Peyer's patch (tissue), 4 donors: Measurements from ENCODE around the gene CACTIN. TPM values are rescaled to one million over a fixed set of nuclear protein-coding genes. Genes with fewer than 3 reads are reported as not detected.

Experiments used
- DNase-seq, 3 donors: peaks; one replicate each; pipeline ENCODE4 v3.0.0-alpha.2; 2017 to 2019
- H3K27ac ChIP-seq, 4 donors: fragments of 200-600 bp; sonication (generic); one replicate each; pipeline ENCODE4 v1.5.1; 2016 to 2019
- H3K27me3 ChIP-seq, 2 donors: fragments of 200-600 bp; sonication (generic); one replicate each; pipeline ENCODE4 v1.5.1; 2019
- H3K36me3 ChIP-seq, 3 donors: fragments of 200-600 bp; sonication (generic); one replicate each; pipeline ENCODE4 v1.5.1; 2016 to 2019
- H3K4me1 ChIP-seq, 4 donors: fragments of 200-600 bp; sonication (generic); one replicate each; pipeline ENCODE4 v1.5.1; 2016 to 2019
- H3K4me3 ChIP-seq, 4 donors: fragments of 200-600 bp; sonication (generic); 1 replicate in 3 of 4; 2 replicates in 1 of 4; pipeline ENCODE4 v1.5.1; 2016 to 2019; ENCODE audit warnings: mild to moderate bottlenecking in 1 of 4
- H3K9me3 ChIP-seq, 4 donors: fragments of 200-600 bp; sonication (generic); one replicate each; pipeline ENCODE4 v1.5.1; 2016 to 2019; ENCODE audit warnings: mild to moderate bottlenecking in 1 of 4
- POLR2A ChIP-seq, 2 donors: fragments of 450-650 bp; IDR thresholded peaks; one replicate each; pipeline ENCODE4 v1.5.1; 2017; ENCODE audit warnings: antibody characterized with exemption in 2 of 2, mild to moderate bottlenecking in 2 of 2, moderate library complexity in 2 of 2
- total RNA-seq, 4 donors: library from RNA; depleted of rRNA; stranded (reverse); fragments of >200 nt; gene quantifications; one replicate each; pipeline ENCODE4 v1.1.0, GENCODE V29; 2016
- TF ChIP-seq, protein P1 (sequence below), 6 experiments: fragments of 450-650 bp in 4 of 6; fragments of 200-600 bp in 2 of 6; sonication (generic) in 1 of 6; IDR thresholded peaks; one replicate each; pipeline ENCODE4 v1.5.1; 2017 to 2019; ENCODE audit warnings: antibody characterized with exemption in 6 of 6, mild to moderate bottlenecking in 3 of 6, moderate library complexity in 1 of 6

CACTIN gene
- total RNA-seq, 4 donors from 2014 or later, result 21.2 to 60.2 (median 33.3) TPM

DNA sequence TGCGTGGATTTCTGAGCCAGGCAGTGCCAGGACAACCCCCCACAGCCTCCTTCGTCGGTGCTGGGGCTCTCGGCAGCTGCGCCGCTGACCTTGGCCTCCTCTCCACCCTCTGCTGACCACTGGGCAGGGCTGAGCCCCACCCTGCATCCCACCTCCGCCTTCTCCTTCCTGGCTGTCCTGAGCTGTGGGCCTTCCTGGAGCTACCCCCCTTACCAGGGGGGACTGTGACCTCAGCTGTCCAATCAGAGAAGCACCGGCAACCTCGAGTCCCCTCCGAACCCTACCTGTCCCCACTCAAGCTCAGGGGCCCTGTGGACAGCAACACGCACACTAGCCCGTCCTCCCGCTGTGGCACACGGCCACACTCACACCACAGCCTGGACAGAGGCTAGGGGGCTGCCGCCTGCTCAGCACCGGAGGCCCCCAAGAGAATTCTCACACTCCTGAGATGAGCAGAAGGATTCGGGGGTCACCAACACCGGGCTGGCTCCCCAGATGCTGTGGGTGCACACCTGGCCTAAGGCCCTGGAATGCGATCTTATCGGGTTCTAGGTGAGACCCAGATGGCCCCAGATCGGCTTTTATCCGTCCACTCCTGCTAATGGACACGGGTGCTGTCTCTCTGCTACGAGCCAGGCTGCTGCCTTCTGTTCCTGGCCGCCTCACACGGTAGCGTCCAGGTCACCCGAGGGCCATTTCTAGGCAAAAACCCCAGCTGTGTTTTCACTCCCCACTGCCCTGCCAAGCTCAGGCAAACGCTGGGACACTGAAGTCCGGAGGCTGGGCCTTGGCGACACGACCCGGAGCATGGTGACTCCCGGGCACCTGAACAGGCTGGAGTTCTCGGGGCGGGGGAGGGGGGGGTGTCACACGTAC, 32.5 kb upstream of the CACTIN start:
- Histone ChIP-seq H3K36me3 (peaks cover 0 to 80% (median 0%) of the 10 kb centered on the region in 3 donors), H3K27me3 (no peaks in the 10 kb centered on the region)
- TF ChIP-seq, protein P1, sequence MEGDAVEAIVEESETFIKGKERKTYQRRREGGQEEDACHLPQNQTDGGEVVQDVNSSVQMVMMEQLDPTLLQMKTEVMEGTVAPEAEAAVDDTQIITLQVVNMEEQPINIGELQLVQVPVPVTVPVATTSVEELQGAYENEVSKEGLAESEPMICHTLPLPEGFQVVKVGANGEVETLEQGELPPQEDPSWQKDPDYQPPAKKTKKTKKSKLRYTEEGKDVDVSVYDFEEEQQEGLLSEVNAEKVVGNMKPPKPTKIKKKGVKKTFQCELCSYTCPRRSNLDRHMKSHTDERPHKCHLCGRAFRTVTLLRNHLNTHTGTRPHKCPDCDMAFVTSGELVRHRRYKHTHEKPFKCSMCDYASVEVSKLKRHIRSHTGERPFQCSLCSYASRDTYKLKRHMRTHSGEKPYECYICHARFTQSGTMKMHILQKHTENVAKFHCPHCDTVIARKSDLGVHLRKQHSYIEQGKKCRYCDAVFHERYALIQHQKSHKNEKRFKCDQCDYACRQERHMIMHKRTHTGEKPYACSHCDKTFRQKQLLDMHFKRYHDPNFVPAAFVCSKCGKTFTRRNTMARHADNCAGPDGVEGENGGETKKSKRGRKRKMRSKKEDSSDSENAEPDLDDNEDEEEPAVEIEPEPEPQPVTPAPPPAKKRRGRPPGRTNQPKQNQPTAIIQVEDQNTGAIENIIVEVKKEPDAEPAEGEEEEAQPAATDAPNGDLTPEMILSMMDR (IDR thresholded peaks at IDR 0.05), result no peak
- TF ChIP-seq POLR2A (IDR thresholded peaks at IDR 0.05), result no peak

DNA sequence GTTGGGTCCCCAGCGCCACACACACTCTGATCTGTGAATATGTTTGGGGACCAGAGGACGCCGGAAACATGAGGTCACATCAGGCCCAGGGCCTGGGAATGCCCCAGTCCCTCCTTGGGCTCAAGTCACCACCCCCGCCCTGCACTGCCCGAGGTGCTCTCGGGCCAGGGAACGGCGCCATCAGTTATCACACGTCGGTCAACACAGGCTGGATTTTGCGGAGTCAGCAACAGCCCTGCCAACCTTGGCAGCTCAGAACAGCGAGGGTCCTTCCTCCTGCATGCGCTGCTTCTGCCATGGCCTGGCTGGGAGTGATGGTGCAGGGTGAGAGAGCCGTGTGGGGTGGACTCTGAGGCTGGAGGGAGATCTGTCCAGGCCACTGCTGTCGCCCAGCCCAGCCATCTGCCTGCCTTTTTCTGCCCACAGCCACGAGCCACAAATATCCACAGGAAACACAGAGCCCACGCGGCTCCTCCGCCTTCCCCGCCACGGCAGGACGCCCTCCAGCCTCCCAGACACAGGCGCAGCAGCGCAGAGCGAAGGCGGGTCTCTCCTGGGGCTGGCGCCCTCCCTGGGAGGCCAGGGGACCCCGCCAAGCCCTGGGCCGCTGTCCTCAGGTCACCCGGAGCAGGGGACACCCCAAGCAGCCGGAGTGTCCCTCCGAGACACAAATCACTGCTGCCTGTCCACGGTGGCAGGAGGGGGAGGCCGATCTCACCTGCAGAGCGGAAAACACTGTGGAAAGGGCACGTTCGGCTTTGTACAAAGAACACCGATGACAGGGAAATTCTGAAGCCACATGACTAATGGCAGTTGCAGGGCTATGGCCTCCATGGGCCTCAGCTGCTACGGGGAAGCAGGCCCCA, 31.6 kb upstream of the CACTIN start:
- DNase-seq, result no peak
- no peaks in the 10 kb centered on the region for H3K4me1 ChIP-seq
- H3K9me3 ChIP-seq, result no peaks in the 10 kb centered on the region
- no peak overlapping the region for H3K4me3 ChIP-seq
- no peaks in the 10 kb centered on the region for H3K27me3 ChIP-seq
- H3K36me3 ChIP-seq, result peaks cover 0 to 74% (median 0%) of the 10 kb centered on the region in 3 donors
- no peak overlapping the region for H3K27ac ChIP-seq
- TF ChIP-seq POLR2A (IDR thresholded peaks at IDR 0.05), result no peak
- TF ChIP-seq, protein P1 (IDR thresholded peaks at IDR 0.05), result no peak

More for the DNA sequence above, 32.5 kb upstream of the CACTIN start:
- Histone ChIP-seq H3K4me3 (no peak overlapping the region), H3K27ac (no peak overlapping the region), H3K9me3 (no peaks in the 10 kb centered on the region), H3K4me1 (no peaks in the 10 kb centered on the region)
- no peak for DNase-seq

DNA sequence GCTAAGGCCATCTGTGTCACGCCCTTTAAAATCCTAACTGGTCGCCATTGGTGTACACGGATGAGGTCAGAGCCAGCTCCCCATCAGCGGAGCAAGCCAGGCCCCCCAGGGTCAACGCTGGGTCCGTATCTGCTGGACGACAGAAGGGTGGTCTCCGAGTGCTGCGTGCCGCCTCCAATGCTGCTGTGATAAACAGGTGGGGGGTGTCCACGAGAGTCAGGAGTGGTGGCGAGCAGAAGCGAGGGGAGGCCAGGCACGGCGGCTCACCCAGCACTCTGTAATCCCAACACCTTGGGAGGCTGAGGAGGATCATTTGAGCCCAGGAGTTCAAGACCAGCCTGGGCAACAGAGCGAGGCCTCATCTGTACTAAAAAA, 30.8 kb upstream of the CACTIN start:
- TF ChIP-seq POLR2A (IDR thresholded peaks at IDR 0.05), result no peak
- TF ChIP-seq, protein P1 (IDR thresholded peaks at IDR 0.05), result no peak
- Histone ChIP-seq H3K9me3 (no peaks in the 10 kb centered on the region), H3K27me3 (no peaks in the 10 kb centered on the region), H3K4me1 (no peaks in the 10 kb centered on the region), H3K36me3 (peaks cover 0 to 74% (median 0%) of the 10 kb centered on the region in 3 donors), H3K4me3 (no peak overlapping the region), H3K27ac (no peak overlapping the region)
- DNase-seq, result no peak

DNA sequence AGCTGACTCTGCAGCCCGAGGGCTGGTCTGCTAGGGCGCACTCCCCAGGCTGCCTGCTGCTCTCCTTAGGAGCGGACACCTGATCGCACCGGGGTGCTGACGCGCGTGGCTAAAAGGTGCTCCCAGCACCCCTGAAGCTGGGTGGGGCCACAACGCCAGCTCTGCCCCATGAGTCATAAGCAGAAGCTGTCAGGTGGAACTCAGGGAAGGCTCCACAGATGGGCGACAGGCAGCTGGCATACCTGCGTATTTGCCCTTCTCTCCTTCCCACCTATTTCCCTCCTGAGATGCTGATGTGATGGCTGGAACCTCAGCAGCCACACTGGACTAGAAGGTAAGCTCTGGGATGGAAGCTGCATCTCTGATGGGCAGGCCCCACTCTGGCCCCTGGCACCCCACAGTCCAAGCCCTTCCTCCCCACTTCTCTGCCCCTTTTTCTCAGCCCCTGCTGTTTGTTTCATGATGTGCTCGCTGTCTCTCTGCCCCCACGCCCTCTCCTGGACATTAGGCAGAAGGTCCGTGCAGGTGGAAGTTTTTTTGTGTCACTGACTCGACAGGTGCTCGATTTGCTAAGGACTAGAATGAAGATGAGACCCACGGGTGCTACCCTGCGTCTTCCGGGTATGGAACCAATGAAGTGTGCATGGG, 30.3 kb upstream of the CACTIN start:
- H3K9me3 ChIP-seq, result no peaks in the 10 kb centered on the region
- DNase-seq, result no peak
- TF ChIP-seq POLR2A (IDR thresholded peaks at IDR 0.05), result no peak
- TF ChIP-seq, protein P1 (IDR thresholded peaks at IDR 0.05), result no peak
- no peaks in the 10 kb centered on the region for H3K27me3 ChIP-seq
- H3K4me3 ChIP-seq, result no peak overlapping the region
- H3K4me1 ChIP-seq, result no peaks in the 10 kb centered on the region
- no peak overlapping the region for H3K27ac ChIP-seq
- peaks cover 0 to 74% (median 0%) of the 10 kb centered on the region in 3 donors for H3K36me3 ChIP-seq

DNA sequence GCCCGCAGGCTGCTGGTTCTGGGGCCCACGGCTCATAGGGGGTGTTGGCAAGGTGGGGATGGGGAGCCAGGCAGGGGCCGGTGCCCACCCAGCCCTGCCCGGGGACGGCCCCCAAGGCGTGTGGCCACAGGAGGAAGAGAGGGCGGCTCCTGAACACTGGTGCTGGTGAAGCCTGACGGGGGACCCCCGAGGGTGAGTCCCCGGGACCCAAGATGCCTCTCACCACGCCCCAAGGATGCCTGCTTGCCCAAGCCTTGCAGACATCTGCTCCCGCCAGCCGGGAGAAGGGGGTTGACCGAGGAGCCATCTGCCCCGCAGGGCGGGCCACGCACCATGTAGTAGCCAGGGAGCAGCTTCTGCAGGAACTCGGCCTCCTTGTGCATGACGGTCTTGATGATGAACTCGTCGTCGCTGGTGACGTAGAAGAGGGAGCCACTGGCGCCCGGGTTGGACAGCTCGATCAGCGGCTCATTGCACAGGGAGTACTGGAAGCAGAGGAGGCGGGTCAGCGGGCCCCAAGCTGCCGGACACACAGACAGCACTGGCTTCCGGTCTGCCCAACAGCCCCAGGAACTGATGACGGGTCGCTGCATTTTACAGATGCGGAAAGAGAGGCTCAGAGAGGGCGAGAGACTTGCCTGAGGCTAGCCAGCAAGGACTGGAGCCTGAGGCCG, 29.6 kb upstream of the CACTIN start:
- DNase-seq, result no peak
- peaks cover 0 to 74% (median 0%) of the 10 kb centered on the region in 3 donors for H3K36me3 ChIP-seq
- TF ChIP-seq, protein P1 (IDR thresholded peaks at IDR 0.05), result no peak
- TF ChIP-seq POLR2A (IDR thresholded peaks at IDR 0.05), result no peak
- no peaks in the 10 kb centered on the region for H3K4me1 ChIP-seq
- H3K27me3 ChIP-seq, result no peaks in the 10 kb centered on the region
- H3K27ac ChIP-seq, result no peak overlapping the region
- no peak overlapping the region for H3K4me3 ChIP-seq
- H3K9me3 ChIP-seq, result no peaks in the 10 kb centered on the region
